ENCODE data around the gene TNFSF10.

DNA sequence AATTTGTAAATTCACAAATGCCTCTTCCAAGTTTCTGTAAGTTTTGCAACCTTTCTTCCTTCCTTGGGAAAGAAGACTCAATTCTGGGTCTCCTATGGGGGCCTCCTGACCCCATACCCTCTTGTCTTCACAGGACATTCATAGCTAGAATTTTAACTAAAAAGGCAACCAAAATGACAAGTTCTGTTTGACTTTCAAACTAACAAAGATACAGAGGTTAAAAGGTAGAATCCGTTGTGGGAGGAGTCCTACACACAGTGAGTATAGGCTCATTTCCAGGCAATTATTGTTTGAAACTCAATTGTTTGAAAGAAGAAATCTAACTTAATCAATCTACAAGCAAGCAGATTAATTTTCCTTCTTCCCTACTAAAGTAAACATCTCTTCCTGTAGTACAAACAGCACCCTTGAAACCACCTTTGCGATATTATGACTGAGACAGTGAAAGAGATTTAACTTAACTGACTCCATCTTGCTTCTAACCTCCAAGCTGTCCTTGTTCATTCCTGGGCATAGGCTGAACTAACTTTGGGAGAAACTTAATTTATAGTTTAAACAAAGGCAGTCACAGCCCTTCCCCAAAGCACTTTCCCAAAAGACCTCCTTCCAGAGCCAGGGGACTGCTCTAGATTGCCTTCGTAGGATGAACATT lies 14.4 kb upstream of the TNFSF10 start:
- TF ChIP-seq, protein P1, sequence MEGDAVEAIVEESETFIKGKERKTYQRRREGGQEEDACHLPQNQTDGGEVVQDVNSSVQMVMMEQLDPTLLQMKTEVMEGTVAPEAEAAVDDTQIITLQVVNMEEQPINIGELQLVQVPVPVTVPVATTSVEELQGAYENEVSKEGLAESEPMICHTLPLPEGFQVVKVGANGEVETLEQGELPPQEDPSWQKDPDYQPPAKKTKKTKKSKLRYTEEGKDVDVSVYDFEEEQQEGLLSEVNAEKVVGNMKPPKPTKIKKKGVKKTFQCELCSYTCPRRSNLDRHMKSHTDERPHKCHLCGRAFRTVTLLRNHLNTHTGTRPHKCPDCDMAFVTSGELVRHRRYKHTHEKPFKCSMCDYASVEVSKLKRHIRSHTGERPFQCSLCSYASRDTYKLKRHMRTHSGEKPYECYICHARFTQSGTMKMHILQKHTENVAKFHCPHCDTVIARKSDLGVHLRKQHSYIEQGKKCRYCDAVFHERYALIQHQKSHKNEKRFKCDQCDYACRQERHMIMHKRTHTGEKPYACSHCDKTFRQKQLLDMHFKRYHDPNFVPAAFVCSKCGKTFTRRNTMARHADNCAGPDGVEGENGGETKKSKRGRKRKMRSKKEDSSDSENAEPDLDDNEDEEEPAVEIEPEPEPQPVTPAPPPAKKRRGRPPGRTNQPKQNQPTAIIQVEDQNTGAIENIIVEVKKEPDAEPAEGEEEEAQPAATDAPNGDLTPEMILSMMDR (IDR thresholded peaks at IDR 0.05): no peak
- no peak for TF ChIP-seq TAF1 (IDR thresholded peaks at IDR 0.05; ENCODE audit: borderline replicate concordance, low read depth, low read length)
